NCI-H345 treated with DMSO at 0.1 percent for 48 hours (cell line): ENCODE measurements around the gene UBL4B.

Experiments used
- DNase-seq: peaks from one replicate; lab custom pipeline; 2025; ENCODE audit not compliant: unreplicated experiment; lab: John Stamatoyannopoulos, UW

Gene UBL4B

GRCh38 chr1:110151175-110151669 lies 39.0 kb downstream of the UBL4B start:
- no peak for DNase-seq

DNA sequence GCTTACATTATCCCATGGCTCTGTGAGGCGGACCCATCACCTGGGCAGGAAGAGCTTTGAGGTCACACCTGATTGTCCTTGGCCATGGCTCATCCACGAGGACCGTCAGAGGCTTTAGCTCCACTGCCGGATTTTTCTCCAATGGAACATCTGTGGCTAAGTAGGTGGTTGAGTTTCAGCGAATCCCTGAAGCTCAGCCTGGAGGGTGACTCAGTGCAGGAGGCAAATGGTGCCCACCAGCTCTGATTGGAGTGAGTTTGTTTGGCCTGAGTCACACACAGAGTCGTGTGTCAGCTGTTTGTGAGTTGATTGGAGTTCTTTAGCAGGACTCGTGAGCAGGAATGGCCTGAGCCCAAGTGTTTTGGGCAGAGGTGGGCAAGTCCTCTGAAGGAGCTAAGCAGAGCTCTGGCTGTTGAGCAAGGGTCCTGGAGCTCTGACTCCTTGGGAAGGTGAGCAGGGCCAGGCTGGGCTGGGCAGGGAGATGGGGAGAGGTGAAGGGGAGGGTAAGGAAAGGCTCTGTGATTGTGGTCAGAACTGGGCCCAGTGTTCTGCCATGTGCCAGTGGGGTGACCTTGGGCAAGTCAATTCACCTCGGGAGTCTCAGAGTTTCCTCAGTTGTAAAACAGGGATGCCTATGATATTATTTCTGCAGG lies 40.0 kb downstream of the UBL4B start:
- no peak for DNase-seq

- no peak for DNase-seq
Measured at GRCh38 chr1:110153407-110153950, 41.2 kb downstream of the UBL4B start.

DNA sequence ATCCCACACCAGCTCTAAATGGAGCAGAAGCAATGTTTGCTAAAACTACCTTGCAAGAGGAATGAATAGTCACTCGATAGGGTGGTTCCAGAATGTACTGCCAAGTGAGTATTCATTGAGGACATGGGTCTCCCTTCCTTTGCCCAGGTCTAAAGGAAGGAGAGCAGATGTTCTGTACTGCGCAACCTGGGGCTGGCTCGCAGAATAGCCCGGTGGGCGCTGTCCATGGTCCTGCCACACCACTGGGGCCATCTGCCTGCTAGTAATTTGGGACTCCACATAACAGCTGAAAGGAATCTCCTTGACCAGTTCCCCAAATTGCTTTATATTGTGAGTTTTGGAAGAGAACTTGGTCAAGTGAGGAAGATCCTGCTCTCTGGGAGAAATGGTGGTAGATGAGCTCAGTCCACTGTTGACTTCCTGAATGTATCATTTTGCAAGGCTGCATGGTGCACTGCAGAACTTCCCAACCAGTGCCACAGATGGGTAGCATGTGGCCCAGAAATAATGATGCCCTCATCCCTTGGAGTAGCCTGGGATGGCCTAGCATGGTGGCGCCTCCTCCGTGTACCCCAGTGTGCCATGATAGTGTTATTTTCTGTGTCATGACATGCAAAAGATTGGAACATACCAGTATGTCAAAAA lies 43.8 kb downstream of the UBL4B start:
- DNase-seq: no peak

DNA sequence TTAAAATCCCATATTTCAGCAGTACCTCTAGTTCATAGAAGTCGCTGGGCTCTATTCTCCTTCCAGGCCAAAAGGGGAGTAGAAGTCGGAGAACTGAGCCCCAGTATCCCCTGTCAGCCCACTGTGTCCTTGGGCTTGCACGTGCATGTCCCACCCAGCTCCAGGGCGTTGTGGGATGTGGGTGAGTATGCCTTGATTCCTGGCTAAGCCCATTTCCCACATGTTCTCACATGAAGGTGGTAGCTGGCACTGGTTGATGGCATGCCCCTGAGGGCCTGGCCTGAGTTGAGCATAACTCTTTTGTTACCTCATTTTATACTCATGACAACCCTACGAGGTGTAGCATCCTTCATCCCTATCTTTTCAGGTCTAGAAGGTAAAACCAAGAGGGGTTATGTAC lies 46.0 kb downstream of the UBL4B start:
- DNase-seq: no peak

DNA sequence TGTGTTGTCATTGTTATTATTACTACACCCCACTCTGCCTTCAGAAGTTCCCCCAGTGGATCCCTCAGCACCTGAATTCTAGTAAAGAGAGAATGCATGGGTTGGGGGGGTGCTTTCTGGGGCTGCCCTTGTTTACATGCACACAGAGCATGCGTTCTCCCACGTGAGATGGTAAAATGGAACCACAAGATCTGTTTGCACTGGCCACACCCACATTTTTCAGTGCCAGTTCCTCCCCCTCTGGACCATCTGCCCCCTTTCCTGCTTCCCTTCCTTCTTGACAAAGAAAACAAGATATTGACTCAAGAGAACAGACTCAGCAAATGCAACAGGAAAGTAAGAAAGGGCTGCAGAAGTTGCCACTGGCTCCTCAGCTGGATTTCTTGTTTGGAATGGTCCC lies 46.9 kb downstream of the UBL4B start:
- no peak for DNase-seq

DNA sequence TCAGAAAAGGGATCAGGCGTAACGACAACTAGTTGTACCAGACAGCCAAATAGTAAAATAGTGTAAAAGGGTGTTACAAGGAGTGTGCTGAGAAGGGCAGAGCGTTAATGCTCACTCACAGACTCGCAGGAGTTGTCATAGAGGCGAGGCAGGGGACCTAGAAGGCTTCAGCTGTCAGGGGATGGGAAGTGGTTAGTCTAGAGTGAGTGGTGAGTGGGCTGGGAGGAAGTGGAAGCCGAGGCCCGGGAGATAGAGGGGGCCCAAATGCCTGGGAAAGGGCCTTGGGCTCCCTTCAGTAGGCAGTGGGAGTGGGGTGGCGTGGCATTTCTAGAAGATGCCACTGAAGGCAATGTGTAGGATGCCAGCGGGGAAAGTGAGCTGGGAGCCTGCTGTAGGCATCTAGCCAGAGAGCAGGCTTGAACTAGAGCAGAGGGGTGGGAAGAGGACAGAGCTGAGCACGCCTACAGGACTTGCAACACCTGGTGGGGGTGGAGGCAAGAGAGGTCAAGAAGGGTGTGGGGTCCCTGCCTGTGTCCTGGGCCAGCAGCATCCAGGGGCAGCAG lies 48.4 kb downstream of the UBL4B start:
- no peak for DNase-seq

GRCh38 chr1:110161165-110161564 lies 48.9 kb downstream of the UBL4B start:
- no peak for DNase-seq

GRCh38 chr1:110161849-110162248 lies 49.6 kb downstream of the UBL4B start:
- no peak for DNase-seq
